ENCODE results near the gene FBXW11.

- TF ChIP-seq EZH2 (IDR thresholded peaks at IDR 0.05; ENCODE audit: borderline replicate concordance, low read length): no peak
- TF ChIP-seq CTCF (conservative IDR thresholded peaks at IDR 0.05 in 1 of 2, IDR thresholded peaks at IDR 0.05 in 1 of 2; ENCODE audit: extremely low read depth in 1 of 2, insufficient read depth in 1 of 2, low read depth in 1 of 2, low read length in 2 of 2): no peak
Observed at GRCh38 chr5:171874234-171874633, 132.2 kb downstream of the FBXW11 start.
